ENCODE data around the gene ANKDD1A.
A peak's percentile ranks its signal among the peaks of the same experiment; 100 is the strongest.

The ANKDD1A gene

DNA sequence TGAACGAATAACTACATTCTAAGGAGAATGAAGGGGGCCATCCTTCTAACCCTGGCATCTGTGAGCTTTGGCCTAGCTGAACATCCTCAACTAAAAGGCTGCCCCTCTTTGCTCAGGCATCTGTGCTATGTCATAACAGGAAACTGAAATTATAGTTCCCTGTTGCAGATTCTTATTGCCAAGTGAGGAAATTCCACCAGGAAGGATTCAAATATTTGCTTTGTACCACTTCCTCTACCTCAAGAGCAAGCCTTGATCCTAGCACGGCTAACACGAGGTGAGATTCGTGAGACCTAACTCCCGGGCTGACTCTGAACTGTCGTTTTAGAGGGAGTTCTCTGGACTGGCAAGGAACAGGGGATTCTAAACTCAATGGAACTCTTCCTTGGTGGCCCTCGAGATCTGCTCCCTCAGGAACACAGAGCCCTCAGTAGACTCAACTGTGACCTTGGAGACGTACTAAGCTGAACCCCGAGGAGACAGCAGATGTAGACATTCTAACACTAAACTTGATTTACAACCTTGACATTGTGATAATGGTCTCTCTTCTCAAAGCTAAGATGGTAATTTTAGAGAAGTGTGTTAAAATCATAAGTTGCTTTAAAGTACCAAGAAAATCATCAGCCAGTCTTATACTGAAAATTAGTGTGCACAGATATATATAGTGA is 73.8 kb downstream of the ANKDD1A start:
- Histone ChIP-seq H3K9me3 (no peaks in the 10 kb centered on the region), H3K27me3 (ENCODE audit: low read depth) (no peaks in the 10 kb centered on the region), H3K36me3 (replicated peaks) (peaks cover 17% of the 10 kb centered on the region), H3K4me1 (peaks cover 35% of the 10 kb centered on the region), H3K4me3 (no peak overlapping the region)
- no peak for DNase-seq (ENCODE audit: low spot score in 2 of 2)
- in situ Hi-C loops (cut with MboI; ENCODE audit: low sequenced_read_pairs) = no loop called here

- in situ Hi-C loops (cut with MboI; ENCODE audit: low sequenced_read_pairs) = no loop called here
- Histone ChIP-seq H3K27me3 (ENCODE audit: low read depth) (no peaks in the 10 kb centered on the region), H3K9me3 (no peaks in the 10 kb centered on the region), H3K36me3 (replicated peaks) (peaks cover 16% of the 10 kb centered on the region), H3K4me1 (peaks cover 44% of the 10 kb centered on the region), H3K4me3 (no peak overlapping the region)
- no peak for DNase-seq (ENCODE audit: low spot score in 2 of 2)
These were observed 75.4 kb downstream of the ANKDD1A start for GRCh38 chr15:64987136-64987535.

GRCh38 chr15:64989416-64990167 is 77.9 kb downstream of the ANKDD1A start, which contains the start of gene SPG21:
Gene SPG21 (minus strand): TSS chr15:64989914. CDS start chr15:64983569, 6,345 bp downstream.
- H3K4me3 ChIP-seq = peak within 1 kb of the TSS; percentile 86
- DNase-seq (ENCODE audit: low spot score in 2 of 2) = peak; percentile 98 to 100
- peaks cover 4% of the 10 kb centered on the region; the same call in 1 of the 2 replicates for H3K36me3 ChIP-seq (replicated peaks)
- no peaks in the 10 kb centered on the region for H3K9me3 ChIP-seq
- H3K4me1 ChIP-seq = peaks cover 38% of the 10 kb centered on the region
- in situ Hi-C loops (cut with MboI; ENCODE audit: low sequenced_read_pairs) = no loop called here
- H3K27me3 ChIP-seq (ENCODE audit: low read depth) = no peaks in the 10 kb centered on the region

GRCh38 chr15:64990168-64990470 is 78.4 kb downstream of the ANKDD1A start:
- H3K9me3 ChIP-seq = no peaks in the 10 kb centered on the region
- DNase-seq (ENCODE audit: low spot score in 2 of 2) = no peak
- H3K4me3 ChIP-seq = peak overlapping the region; percentile 86
- in situ Hi-C loops (cut with MboI; ENCODE audit: low sequenced_read_pairs) = no loop called here
- peaks cover 4% of the 10 kb centered on the region; the same call in 1 of the 2 replicates for H3K36me3 ChIP-seq (replicated peaks)
- peaks cover 33% of the 10 kb centered on the region for H3K4me1 ChIP-seq
- no peaks in the 10 kb centered on the region for H3K27me3 ChIP-seq (ENCODE audit: low read depth)

- Histone ChIP-seq H3K4me3 (no peak overlapping the region), H3K36me3 (replicated peaks) (peaks cover 4% of the 10 kb centered on the region; the same call in 1 of the 2 replicates), H3K27me3 (ENCODE audit: low read depth) (no peaks in the 10 kb centered on the region), H3K4me1 (peaks cover 23% of the 10 kb centered on the region), H3K9me3 (no peaks in the 10 kb centered on the region)
- in situ Hi-C loops (cut with MboI; ENCODE audit: low sequenced_read_pairs) = no loop called here
- DNase-seq (ENCODE audit: low spot score in 2 of 2) = peak; percentile 40 to 58
These were observed 79.9 kb downstream of the ANKDD1A start for GRCh38 chr15:64991536-64992135.

GRCh38 chr15:64993290-64993689 is 81.6 kb downstream of the ANKDD1A start:
- H3K36me3 ChIP-seq (replicated peaks) = no peaks in the 10 kb centered on the region
- DNase-seq (ENCODE audit: low spot score in 2 of 2) = no peak
- no peaks in the 10 kb centered on the region for H3K27me3 ChIP-seq (ENCODE audit: low read depth)
- no peak overlapping the region for H3K4me3 ChIP-seq
- H3K4me1 ChIP-seq = peaks cover 17% of the 10 kb centered on the region
- H3K9me3 ChIP-seq = no peaks in the 10 kb centered on the region
- in situ Hi-C loops (cut with MboI; ENCODE audit: low sequenced_read_pairs) = no loop called here

GRCh38 chr15:64997066-64997465 is 85.4 kb downstream of the ANKDD1A start:
- no peak for DNase-seq (ENCODE audit: low spot score in 2 of 2)
- Histone ChIP-seq H3K4me1 (no peaks in the 10 kb centered on the region), H3K9me3 (no peaks in the 10 kb centered on the region), H3K4me3 (no peak overlapping the region), H3K27me3 (ENCODE audit: low read depth) (no peaks in the 10 kb centered on the region), H3K36me3 (replicated peaks) (no peaks in the 10 kb centered on the region)
- in situ Hi-C loops (cut with MboI; ENCODE audit: low sequenced_read_pairs) = no loop called here

GRCh38 chr15:64997745-64998375 is 86.2 kb downstream of the ANKDD1A start:
- Histone ChIP-seq H3K27me3 (ENCODE audit: low read depth) (no peaks in the 10 kb centered on the region), H3K4me3 (no peak overlapping the region), H3K4me1 (no peaks in the 10 kb centered on the region), H3K9me3 (no peaks in the 10 kb centered on the region), H3K36me3 (replicated peaks) (peaks cover 4% of the 10 kb centered on the region)
- in situ Hi-C loops (cut with MboI; ENCODE audit: low sequenced_read_pairs) = no loop called here
- no peak for DNase-seq (ENCODE audit: low spot score in 2 of 2)

DNA sequence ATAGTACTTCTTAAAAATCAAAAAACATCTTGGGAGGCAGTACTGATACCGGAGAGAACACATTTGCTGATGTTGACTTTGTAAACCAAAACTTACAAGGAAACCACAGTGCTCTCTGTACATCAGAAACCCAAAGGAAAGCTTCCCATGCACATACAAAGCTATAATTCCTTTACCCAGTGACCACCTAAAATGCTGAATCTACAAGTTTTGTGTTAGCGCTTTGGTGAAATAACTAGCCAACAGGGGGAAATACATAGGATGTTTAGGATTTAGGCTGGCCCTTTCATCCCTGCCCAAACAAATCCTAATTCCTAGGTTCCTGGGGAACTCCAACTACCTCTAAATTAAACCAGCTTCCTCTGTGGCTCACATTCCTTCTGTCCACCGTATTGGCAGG is 93.3 kb downstream of the ANKDD1A start:
- DNase-seq (ENCODE audit: low spot score in 2 of 2) = no peak
- Histone ChIP-seq H3K4me1 (no peaks in the 10 kb centered on the region), H3K27me3 (ENCODE audit: low read depth) (no peaks in the 10 kb centered on the region), H3K4me3 (no peak overlapping the region), H3K9me3 (no peaks in the 10 kb centered on the region), H3K36me3 (replicated peaks) (peaks cover 31% of the 10 kb centered on the region)
- in situ Hi-C loops (cut with MboI; ENCODE audit: low sequenced_read_pairs) = no loop called here

GRCh38 chr15:65006876-65007275 is 95.2 kb downstream of the ANKDD1A start:
- Histone ChIP-seq H3K4me3 (no peak overlapping the region), H3K36me3 (replicated peaks) (peaks cover 45% of the 10 kb centered on the region), H3K27me3 (ENCODE audit: low read depth) (no peaks in the 10 kb centered on the region), H3K9me3 (no peaks in the 10 kb centered on the region), H3K4me1 (no peaks in the 10 kb centered on the region)
- in situ Hi-C loops (cut with MboI; ENCODE audit: low sequenced_read_pairs) = no loop called here
- peak in 1 of 2 experiments; percentile 50 for DNase-seq (ENCODE audit: low spot score in 2 of 2)
